Measurements from ENCODE around the gene HLA-DPA1.
"Not testable (repeated sequence)": the region's sequence is repeated elsewhere in the genome, so short reads cannot be mapped to it uniquely, and the experiment has no call there.

The HLA-DPA1 gene

DNA sequence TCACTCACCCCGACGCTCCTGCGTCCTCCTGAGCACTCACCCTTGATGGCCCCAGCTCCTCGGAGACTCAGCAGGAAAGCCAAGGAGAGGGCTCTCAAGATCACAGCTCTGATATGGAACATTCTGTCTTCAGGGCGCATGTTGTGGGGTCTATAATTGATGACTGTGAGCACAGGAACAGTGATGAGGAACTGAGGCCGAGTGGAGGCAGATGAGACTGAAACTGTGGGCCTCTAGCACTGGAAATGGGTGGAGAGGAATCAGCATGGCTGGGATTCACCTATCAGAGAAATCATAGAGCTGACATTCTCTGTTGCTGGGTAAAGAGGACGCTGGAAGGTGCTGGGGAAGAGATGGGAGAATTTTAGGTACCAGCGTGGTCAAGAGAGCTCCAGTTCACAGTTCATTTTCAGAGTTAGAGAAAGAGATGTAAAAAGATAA lies at the start of gene HLA-DPA1:
TSS of gene HLA-DPA1 (minus strand) at position 219 of the 441 bp plus-strand sequence.
- peak; percentile 72 for DNase-seq

- no peak for DNase-seq
Measured at GRCh38 chr6:33123181-33123580, 49.7 kb upstream of the HLA-DPA1 start.

GRCh38 chr6:33120001-33120400 lies 46.6 kb upstream of the HLA-DPA1 start:
- DNase-seq, result no peak

DNA sequence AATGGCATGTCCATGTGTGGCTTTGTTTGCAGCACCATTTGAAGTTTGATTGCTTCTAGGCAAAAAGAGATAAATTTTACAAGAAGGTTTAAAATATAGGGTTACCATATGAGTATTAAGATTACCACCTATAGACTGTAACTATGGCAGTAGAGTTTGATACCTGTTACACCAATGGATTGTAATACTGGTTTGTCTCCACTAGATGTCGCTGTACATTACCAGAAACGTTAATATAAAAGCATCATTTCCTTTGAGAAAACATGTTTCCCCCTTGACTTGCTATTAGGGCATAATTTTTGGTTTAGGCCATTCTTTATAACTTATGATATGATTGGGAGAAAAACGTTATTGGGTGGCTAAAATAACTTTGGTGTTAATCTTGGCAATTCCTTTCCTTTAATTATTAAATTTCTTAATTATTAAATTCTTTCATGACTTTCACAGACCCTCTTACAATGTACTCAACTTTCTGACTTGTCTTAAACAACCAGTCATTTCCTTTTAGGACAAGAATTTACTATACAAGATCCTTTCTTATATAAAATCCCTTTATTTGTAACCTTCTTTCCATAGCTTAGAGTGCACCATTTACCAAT lies 45.2 kb upstream of the HLA-DPA1 start:
- peak; percentile 77 for DNase-seq

- DNase-seq, result no peak
Measured at GRCh38 chr6:33117811-33118277, 44.4 kb upstream of the HLA-DPA1 start.

DNA sequence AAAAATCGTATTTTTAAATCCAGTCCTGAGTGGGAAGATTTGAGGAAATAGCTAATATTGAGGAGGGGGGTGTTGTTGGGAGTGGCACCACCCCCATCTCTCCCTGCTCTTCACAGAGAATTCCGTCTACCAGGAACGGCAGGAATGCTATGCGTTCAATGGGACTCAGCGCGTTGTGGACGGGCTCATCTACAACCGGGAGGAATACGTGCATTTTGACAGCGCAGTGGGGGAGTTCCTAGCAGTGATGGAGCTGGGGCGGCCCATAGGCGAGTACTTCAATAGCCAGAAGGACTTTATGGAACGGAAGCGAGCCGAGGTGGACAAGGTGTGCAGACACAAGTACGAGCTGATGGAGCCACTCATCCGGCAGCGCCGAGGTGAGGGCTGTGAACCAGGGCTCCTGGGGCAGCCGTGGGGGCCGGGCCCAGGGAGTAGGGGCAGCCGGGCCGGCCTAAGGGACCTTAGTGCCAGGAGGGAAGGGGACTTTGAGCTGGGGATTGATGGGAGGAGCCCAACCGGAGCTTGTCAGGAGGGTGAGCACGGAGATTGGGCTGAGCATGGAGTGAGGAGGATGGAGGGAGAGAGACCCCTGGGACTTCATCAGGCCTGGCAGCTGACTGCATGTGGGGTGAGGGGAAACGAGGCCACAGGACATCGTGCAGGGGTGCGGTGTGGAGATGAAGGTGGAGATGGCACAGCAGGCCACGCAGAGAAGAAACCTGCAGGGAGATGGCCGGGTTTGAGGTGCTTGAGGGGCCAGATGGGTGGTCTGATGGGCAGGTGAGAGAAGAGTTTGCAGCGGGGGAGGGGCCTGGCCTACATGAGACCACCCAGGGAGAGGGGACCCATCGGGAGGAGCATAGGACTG lies 43.6 kb upstream of the HLA-DPA1 start:
- DNase-seq, result no peak

DNA sequence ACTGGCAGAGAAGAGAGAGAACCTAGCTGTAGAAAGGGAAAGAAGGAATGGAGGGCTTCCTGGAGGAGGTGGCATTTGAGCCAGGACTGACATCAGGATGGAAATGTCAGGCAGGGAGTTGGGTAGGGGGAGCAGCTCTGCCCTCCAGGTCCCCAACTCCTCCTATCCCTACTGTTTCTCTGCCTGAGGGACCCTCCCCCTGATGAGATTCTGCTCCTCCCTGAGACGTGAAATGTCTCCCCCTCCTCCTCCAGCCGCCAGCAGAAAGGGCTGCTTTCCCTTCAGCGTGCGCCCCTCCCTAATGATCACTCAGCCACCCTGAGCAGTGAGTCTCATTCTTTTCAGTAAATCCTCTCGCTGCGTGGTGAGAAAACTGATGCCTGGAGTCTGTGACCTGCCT lies 43.0 kb upstream of the HLA-DPA1 start:
- no peak for DNase-seq

DNA sequence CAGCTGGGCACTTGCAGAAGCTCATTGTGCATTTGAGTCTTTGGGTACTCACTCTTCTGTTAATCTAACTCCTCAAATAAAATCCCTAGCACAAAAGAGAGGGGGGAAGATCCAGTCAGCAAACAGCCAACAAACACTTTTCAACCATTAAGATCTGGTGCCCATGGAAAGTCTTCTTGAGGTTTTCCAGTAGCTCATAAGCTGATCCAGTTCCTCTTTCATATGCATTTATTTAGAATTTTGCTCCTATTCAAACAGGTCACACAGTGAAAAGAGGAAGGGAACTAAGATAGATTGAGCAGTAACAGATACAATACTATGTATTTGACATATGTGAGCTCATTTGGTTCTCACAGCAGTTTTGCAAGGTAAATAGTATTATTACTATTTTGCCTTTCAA lies 41.0 kb upstream of the HLA-DPA1 start:
- DNase-seq, result peak; percentile 5

GRCh38 chr6:33113755-33114154 lies 40.3 kb upstream of the HLA-DPA1 start:
- no peak for DNase-seq

DNA sequence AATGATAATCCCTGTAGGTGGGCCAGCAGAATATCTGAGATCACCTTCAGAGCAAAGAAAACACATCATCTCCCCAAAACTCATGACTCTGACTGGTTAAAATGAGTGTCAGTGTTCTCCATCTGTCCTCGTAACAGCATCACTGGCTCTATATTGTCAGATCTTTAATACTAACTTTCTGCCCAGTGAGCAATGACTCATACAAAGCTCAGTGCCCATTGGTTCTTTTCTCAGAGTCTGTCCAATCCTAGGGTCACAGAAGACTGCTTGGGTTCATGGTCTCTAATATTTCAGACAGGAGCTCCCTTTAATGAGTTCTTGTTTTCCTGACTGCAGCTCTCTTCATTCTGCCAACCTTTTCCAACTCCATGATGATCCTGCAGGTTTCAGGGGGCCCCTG lies 38.7 kb upstream of the HLA-DPA1 start:
- DNase-seq, result peak; percentile 65

DNA sequence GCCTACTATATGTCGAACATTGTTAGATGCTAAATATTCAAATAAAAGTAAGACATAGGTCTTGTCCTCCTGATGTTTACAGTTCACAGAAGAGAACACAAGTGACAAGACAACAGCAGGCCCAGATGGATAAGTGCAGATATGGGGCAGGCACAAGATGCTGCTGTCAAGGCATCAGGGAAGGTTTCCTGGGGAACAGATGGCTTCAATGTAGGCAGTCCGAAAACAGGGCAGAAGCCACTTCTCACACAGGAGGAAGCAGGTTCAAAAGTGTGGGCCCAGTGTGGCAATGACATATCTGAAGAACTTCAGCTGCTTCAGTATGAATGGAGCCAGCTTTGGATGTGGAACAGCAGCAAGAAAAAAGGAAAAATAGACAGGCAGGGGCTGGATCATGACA lies 34.9 kb upstream of the HLA-DPA1 start:
- DNase-seq, result no peak

DNA sequence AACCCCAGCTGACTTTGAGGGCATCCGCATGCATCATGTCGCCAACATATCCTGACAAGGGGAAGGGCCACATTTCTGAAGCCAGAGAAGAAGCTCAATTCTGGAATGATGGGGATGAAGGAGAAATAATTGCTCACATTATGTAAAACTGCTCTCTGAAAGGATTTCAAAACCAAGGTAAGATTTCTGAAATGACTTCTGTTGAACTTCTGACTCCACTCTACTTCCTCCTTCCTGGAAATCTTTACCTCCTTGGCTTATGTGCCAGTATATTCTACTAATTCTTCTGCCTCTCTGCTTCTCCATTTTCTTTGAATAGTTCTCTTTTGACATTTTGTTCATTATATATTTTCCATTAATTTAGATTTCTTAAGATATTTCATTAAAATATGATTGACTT lies 34.2 kb upstream of the HLA-DPA1 start:
- DNase-seq, result no peak

DNA sequence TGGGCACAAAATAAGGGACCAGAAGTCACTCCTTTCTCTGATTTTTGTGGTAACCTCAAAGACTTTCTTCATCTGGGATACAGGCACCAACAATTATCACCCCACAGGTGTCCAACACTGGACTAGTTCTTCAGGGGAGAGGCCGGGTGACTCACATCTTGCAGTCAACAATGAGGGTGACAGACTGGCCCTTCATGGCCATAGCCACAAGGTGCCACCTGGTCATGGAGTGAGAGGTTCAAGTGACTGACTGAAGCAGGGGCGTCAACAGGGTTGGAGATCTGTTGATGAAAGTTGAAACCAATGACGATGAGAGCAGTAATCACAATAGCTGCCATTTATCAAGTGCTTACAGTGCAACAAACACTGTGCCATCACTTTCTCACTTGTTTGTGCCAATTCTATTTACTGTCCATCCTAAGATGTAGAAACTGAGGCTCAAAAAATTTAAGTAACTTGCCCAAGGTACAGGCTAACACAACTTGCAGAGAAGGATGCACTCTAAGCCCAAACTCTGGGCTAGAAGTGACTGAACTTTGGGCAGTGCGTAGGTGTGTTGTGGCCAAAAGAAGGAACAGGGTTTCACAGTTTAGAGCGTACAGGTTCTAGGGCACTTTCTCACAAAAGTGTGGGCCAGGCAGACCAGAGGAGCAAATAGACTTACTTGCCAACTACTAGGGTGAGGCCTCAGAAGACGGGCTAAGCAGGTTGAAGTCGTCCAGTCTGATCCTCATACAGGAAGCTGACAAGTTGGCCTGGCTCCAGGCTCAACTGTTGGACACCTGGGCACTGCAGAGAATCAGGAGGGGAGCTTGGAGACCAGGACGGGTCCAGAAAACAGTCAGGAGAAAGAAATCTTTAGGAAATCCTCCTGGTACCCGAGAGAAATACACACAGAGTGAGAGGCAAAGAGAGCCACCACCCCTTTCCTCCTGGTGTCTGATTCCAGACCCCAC lies 32.7 kb upstream of the HLA-DPA1 start:
- no peak for DNase-seq

- no peak for DNase-seq
Measured at GRCh38 chr6:33105386-33105785, 31.9 kb upstream of the HLA-DPA1 start.

- no peak for DNase-seq
Measured at GRCh38 chr6:33104887-33105286, 31.4 kb upstream of the HLA-DPA1 start.

DNA sequence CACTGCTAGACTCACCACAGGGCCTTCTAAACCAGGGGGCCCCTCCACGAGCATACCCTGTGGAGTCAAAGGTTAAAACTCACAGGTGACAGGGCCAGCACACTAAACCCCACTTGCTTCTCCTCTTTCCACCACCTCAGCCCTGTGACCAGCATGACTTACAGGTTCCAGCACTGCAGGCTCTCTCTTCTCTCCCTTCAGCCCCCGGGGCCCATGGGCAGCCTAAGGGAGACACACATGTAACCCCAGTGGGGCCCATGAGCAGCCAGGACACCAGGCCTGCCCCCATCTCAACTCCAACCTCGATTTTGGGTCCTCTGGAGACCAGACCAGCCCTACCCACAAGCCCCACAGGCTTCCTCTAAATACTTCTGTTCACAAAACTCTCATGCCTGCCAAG lies 30.3 kb upstream of the HLA-DPA1 start:
- no peak for DNase-seq

DNA sequence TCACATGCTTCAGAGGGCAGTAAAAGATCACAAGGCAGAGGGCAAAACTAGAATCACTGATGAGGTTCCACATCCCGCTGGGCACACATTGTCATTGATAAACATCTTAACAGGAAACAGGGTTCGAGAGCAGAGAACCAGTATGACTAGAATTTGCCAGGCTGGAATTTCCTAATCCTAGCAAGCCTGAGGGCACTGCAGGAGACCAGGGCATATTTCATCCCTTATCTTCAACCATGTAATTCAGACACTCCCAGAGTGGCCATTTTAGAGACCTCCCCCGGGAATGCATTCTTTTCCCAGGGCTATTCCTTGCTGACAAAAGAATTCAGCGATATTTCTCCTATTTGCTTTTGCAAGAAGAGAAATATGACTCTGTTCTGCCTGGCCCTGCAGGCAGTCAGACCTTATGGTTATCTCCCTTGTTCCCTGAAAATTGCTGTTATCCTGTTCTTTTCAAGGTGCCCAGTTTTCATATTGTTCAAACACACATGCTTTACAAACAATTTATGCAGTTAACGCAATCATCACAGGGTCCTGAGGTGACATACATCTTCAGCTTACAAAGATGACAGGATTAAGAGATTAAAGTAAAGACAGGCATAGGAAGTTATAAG lies 27.8 kb upstream of the HLA-DPA1 start:
- not testable (repeated sequence) for DNase-seq

GRCh38 chr6:33095681-33096080 lies 22.2 kb upstream of the HLA-DPA1 start:
- DNase-seq, result no peak

- no peak for DNase-seq
Measured at GRCh38 chr6:33093855-33094254, 20.4 kb upstream of the HLA-DPA1 start.

DNA sequence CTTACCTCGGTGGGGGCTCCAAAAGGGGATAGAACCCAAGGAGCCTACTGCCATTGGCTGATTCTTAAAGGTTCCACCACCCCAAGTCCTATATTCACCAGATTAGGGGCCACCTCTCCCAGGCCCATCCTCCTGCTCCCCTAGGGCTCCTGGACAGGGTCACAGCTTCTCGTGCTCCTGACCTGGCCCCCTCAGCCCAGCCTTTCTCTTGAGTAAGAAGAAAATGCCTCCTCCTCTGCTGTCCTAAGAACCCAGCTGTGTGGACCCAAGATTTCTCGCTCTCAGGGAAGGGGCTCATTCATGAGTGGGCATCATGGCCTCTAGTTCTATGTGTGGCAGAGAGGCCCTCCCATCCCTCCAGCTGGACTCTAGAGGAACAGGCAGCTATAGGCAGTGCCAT lies 18.9 kb upstream of the HLA-DPA1 start:
- DNase-seq, result no peak

GRCh38 chr6:33091957-33092356 lies 18.5 kb upstream of the HLA-DPA1 start:
- DNase-seq, result peak; percentile 40

GRCh38 chr6:33088931-33089620 lies 15.6 kb upstream of the HLA-DPA1 start:
- DNase-seq, result no peak

All from CD4-positive, alpha-beta T cell treated with Interleukin-4 for 4 hours (primary cell).